ENCODE data around the gene QRICH2.

GRCh38 chr17:76307299-76307965, 644 bp downstream of the QRICH2 start:
- TF ChIP-seq POLR2AphosphoS5 (IDR thresholded peaks at IDR 0.05) (no peak), CTCF (IDR thresholded peaks at IDR 0.05) (no peak), POLR2A (IDR thresholded peaks at IDR 0.05) (no peak), EP300 (IDR thresholded peaks at IDR 0.05) (no peak)
